Hepatocyte (in vitro differentiated cells): ENCODE results near the gene PRR36. TPM values are rescaled to one million over a fixed set of nuclear protein-coding genes. Genes with fewer than 3 reads are reported as not detected.

Experiments used
- DNase-seq: peaks from one replicate; pipeline ENCODE4 v3.0.0-alpha.2; 2016; ENCODE audit warnings: low spot score
- H2AFZ ChIP-seq: fragments of 200-600 bp; sonication (generic); 2 replicates; pipeline ENCODE4 v1.6.0; 2016; ENCODE audit warnings: antibody characterized with exemption, mild to moderate bottlenecking
- H3K27ac ChIP-seq: fragments of 200-600 bp; sonication (generic); 2 replicates; pipeline ENCODE4 v1.5.1; 2016; ENCODE audit warnings: mild to moderate bottlenecking
- H3K27me3 ChIP-seq: fragments of 200-600 bp; sonication (generic); 2 replicates; pipeline ENCODE4 v1.6.1; 2016
- H3K36me3 ChIP-seq: fragments of 200-600 bp; sonication (generic); replicated peaks from 2 replicates; pipeline ENCODE4 v1.5.1; 2016; ENCODE audit warnings: low read depth; ENCODE audit not compliant: insufficient read depth
- H3K4me1 ChIP-seq: fragments of 200-600 bp; sonication (generic); 2 replicates; pipeline ENCODE4 v1.5.1; 2016; ENCODE audit warnings: mild to moderate bottlenecking, moderate library complexity; ENCODE audit not compliant: insufficient read depth
- H3K4me2 ChIP-seq: fragments of 200-600 bp; sonication (generic); 2 replicates; pipeline ENCODE4 v1.6.0; 2016
- H3K4me3 ChIP-seq: fragments of 200-600 bp; sonication (generic); 2 replicates; pipeline ENCODE4 v1.5.1; 2016; ENCODE audit warnings: mild to moderate bottlenecking
- H3K79me2 ChIP-seq: fragments of 200-600 bp; sonication (generic); 2 replicates; pipeline ENCODE4 v1.6.0; 2017; ENCODE audit warnings: mild to moderate bottlenecking
- H3K9me2 ChIP-seq: fragments of 200-600 bp; sonication (generic); replicated peaks from 2 replicates; pipeline ENCODE4 v1.6.0; 2017; ENCODE audit warnings: mild to moderate bottlenecking; ENCODE audit not compliant: insufficient read depth
- H3K9me3 ChIP-seq: fragments of 200-600 bp; sonication (generic); 2 replicates; pipeline ENCODE4 v1.5.1; 2016; ENCODE audit warnings: low read depth, mild to moderate bottlenecking
- H4K20me1 ChIP-seq: fragments of 200-600 bp; sonication (generic); 2 replicates; pipeline ENCODE4 v1.6.0; 2016; ENCODE audit warnings: mild to moderate bottlenecking; ENCODE audit not compliant: insufficient read depth, poor library complexity, severe bottlenecking
- CTCF ChIP-seq: fragments of 200-600 bp; sonication (generic); IDR thresholded peaks from 2 replicates; pipeline ENCODE4 v1.5.1; 2016; ENCODE audit warnings: antibody characterized with exemption, mild to moderate bottlenecking; ENCODE audit not compliant: poor library complexity
- EZH2 ChIP-seq: fragments of 200-600 bp; sonication (generic); IDR thresholded peaks from 2 replicates; pipeline ENCODE4 v1.6.1; 2016; ENCODE audit warnings: antibody characterized with exemption, mild to moderate bottlenecking, borderline replicate concordance
- EZH2phosphoT487 ChIP-seq: fragments of 200-600 bp; sonication (generic); IDR thresholded peaks from one replicate; pipeline ENCODE4 v1.6.1; 2018; ENCODE audit warnings: antibody characterized with exemption, mild to moderate bottlenecking, low read depth, moderate library complexity; ENCODE audit not compliant: unreplicated experiment, severe bottlenecking
- WGBS: methylation state at CpG from one replicate; pipeline ENCODE4 v1.1.6; 2016; ENCODE audit warnings: low lambda C conversion rate; ENCODE audit errors: missing lambda C conversion rate; 5-methylcytosine and 5-hydroxymethylcytosine counted together
- polyA plus RNA-seq: library from polyadenylated mRNA; unstranded; fragments of >200 nt; fragmentation: Nextera tagmentation; extraction: Ambion mirVana; gene quantifications from 2 replicates; pipeline ENCODE4 v1.2.1, GENCODE V29; 2016
- total RNA-seq: library from RNA; depleted of rRNA; stranded (reverse); fragments of >200 nt; gene quantifications from 2 replicates; pipeline ENCODE4 v1.2.3, GENCODE V29; 2014

Gene PRR36
- total and polyA plus RNA-seq, 2 experiments from 2014 or later = 1.00 to 2.5 TPM

- 23% methylated on average over 4 of the region's 30 CpGs for WGBS
- Histone ChIP-seq H4K20me1 (no peaks in the 10 kb centered on the region), H3K9me3 (no peaks in the 10 kb centered on the region), H2AFZ (peak overlapping the region; percentile 50), H3K9me2 (no peaks in the 10 kb centered on the region), H3K4me1 (peaks cover 4% of the 10 kb centered on the region), H3K4me3 (no peak overlapping the region), H3K36me3 (no peaks in the 10 kb centered on the region), H3K27ac (no peak overlapping the region), H3K4me2 (peak overlapping the region; percentile 94), H3K79me2 (no peaks in the 10 kb centered on the region), H3K27me3 (peaks cover 17% of the 10 kb centered on the region)
- no peak for DNase-seq
- TF ChIP-seq EZH2 = no peak
- no peak for TF ChIP-seq EZH2phosphoT487
- no peak for TF ChIP-seq CTCF
Observed at GRCh38 chr19:7869910-7870511, 4.2 kb downstream of the PRR36 start.

- H3K4me2 ChIP-seq = peak overlapping the region; percentile 94
- H3K4me1 ChIP-seq = peaks cover 4% of the 10 kb centered on the region
- no peaks in the 10 kb centered on the region for H3K9me3 ChIP-seq
- peak overlapping the region; percentile 50 for H2AFZ ChIP-seq
- H3K27ac ChIP-seq = peak overlapping the region; percentile 78
- peak overlapping the region; percentile 33 for H3K4me3 ChIP-seq
- 16% methylated on average over 28 of the region's 47 CpGs for WGBS
- no peaks in the 10 kb centered on the region for H3K79me2 ChIP-seq
- TF ChIP-seq EZH2phosphoT487 = no peak
- no peak for TF ChIP-seq EZH2
- no peak for TF ChIP-seq CTCF
- no peaks in the 10 kb centered on the region for H4K20me1 ChIP-seq
- peaks cover 17% of the 10 kb centered on the region for H3K27me3 ChIP-seq
- H3K9me2 ChIP-seq = no peaks in the 10 kb centered on the region
- H3K36me3 ChIP-seq = no peaks in the 10 kb centered on the region
- peak; percentile 87 for DNase-seq
Observed at GRCh38 chr19:7869453-7869909, 4.7 kb downstream of the PRR36 start.

- Histone ChIP-seq H3K9me2 (no peaks in the 10 kb centered on the region), H3K27ac (peak overlapping the region; percentile 78), H3K9me3 (no peaks in the 10 kb centered on the region), H4K20me1 (no peaks in the 10 kb centered on the region), H3K79me2 (no peaks in the 10 kb centered on the region), H3K36me3 (no peaks in the 10 kb centered on the region), H2AFZ (peak overlapping the region; percentile 37), H3K4me1 (peaks cover 2% of the 10 kb centered on the region), H3K4me3 (peak overlapping the region; percentile 33), H3K27me3 (peaks cover 17% of the 10 kb centered on the region), H3K4me2 (peak overlapping the region; percentile 94)
- WGBS = 14% methylated on average over 47 of the region's 67 CpGs
- TF ChIP-seq CTCF (peak; percentile 65), EZH2 (no peak)
- peak; percentile 93 for DNase-seq
Observed at GRCh38 chr19:7868671-7869452, 5.3 kb downstream of the PRR36 start.
